ENCODE data around the gene COX8A. TPM values are rescaled to one million over a fixed set of nuclear protein-coding genes. Genes with fewer than 3 reads are reported as not detected.

Gene COX8A
- total and polyA plus RNA-seq, 2 donors (not counting 1 experiment from before 2014, with no cell fraction given), result 99.0 to 244 TPM

- WGBS (ENCODE audit: insufficient coverage), result 59% methylated on average over 52 of the region's 54 CpGs
Observed at GRCh38 chr11:63998558-63999348, 24.3 kb downstream of the COX8A start.

More at GRCh38 chr11:63998558-63999348, 24.3 kb downstream of the COX8A start:
- no peaks in the 10 kb centered on the region for H3K79me2 ChIP-seq (ENCODE audit: control insufficient read depth, insufficient read depth, low read length)
- H3K9me3 ChIP-seq (ENCODE audit: control extremely low read depth in 1 of 3, control insufficient read depth in 2 of 3, insufficient read depth in 1 of 3, low read length in 2 of 3), result no peaks in the 10 kb centered on the region
- peaks cover 0 to 9% (median 3%) of the 10 kb centered on the region in 4 experiments for H3K27me3 ChIP-seq (replicated peaks in 1 of 4; ENCODE audit: control extremely low read depth in 1 of 4, control insufficient read depth in 3 of 4, insufficient read depth in 4 of 4, low read length in 3 of 4)
- peaks cover 13% of the 10 kb centered on the region for H3K4me1 Mint-ChIP-seq
- H3K36me3 ChIP-seq (replicated peaks in 1 of 2; ENCODE audit: control extremely low read depth in 1 of 2, control insufficient read depth in 1 of 2, extremely low read depth in 1 of 2, insufficient read depth in 2 of 2, low read length in 1 of 2), result peaks cover 0 to 31% of the 10 kb centered on the region in 2 experiments
- ChIA-PET CTCF (interaction anchor here (1.0 to 4.5 kb wide), 8 partner anchors 8 to 306 kb away, joined by 3 to 102 read pairs (median 6); partner anchors contain the start of gene ZFTA), POLR2A (interaction anchor here (1.9 kb wide), 1 partner anchor 13 kb away, joined by 4 read pairs; the partner anchor contains the start of gene OTUB1)
- H3K27ac Mint-ChIP-seq, result no peak overlapping the region
- no peak overlapping the region for H2AFZ ChIP-seq (ENCODE audit: insufficient read depth, low read depth, low read length, poor library complexity, severe bottlenecking)
- no peak for TF ChIP-seq EZH2 (IDR thresholded peaks at IDR 0.05; ENCODE audit: borderline replicate concordance, insufficient read depth, low read depth, low read length, poor library complexity, severe bottlenecking)
- no peak for TF ChIP-seq CTCF (IDR thresholded peaks at IDR 0.05)
- H4K20me1 ChIP-seq (ENCODE audit: control insufficient read depth, insufficient read depth, low read length, poor library complexity, severe bottlenecking), result peaks cover 63% of the 10 kb centered on the region
- DNase-seq (peak; percentile 59), ATAC-seq (ENCODE audit: low read depth) (peak; percentile 23)
- H3K27me3 Mint-ChIP-seq, result peaks cover 4% of the 10 kb centered on the region
- intact Hi-C loops (cut with micrococcal nuclease), result no loop called here
- no peaks in the 10 kb centered on the region for H3K9me3 Mint-ChIP-seq (ENCODE audit: insufficient read depth)
- H3K4me3 Mint-ChIP-seq, result peak overlapping the region; percentile 71
- peak overlapping the region; percentile 97 for H3K4me2 ChIP-seq (replicated peaks; ENCODE audit: low read depth, low read length, poor library complexity, severe bottlenecking)
- H3K4me1 ChIP-seq (ENCODE audit: control insufficient read depth in 2 of 2, insufficient read depth in 2 of 2, low read length in 2 of 2), result peaks cover 21 to 26% of the 10 kb centered on the region in 2 donors
- no peak overlapping the region for H3K27ac ChIP-seq (ENCODE audit: low read length in 2 of 2)
- no peak overlapping the region for H3K9ac ChIP-seq (ENCODE audit: low read length)
- H3K4me3 ChIP-seq (ENCODE audit: control extremely low read depth in 1 of 5, extremely low read depth in 1 of 5, insufficient read depth in 1 of 5, low read depth in 2 of 5, low read length in 4 of 5), result peak overlapping the region in 2 of 5 experiments; percentile 25 to 46
